Panc1 (cell line): ENCODE measurements around the gene URAD. TPM values are rescaled to one million over a fixed set of nuclear protein-coding genes. Genes with fewer than 3 reads are reported as not detected.

Source experiments
- ATAC-seq: fragments of 200-7000 bp; cut with Tn5 transposase; 2 replicates; pipeline ENCODE4 v1.9.1; 2020; ENCODE audit warnings: mild to moderate bottlenecking, moderate library complexity
- BruUV-seq: library from RNA; stranded (reverse); fragments of 400-500 nt; replicated peaks from 2 replicates; lab custom pipeline; 2021; lab: Mats Ljungman, UMichigan
- CTCF ChIA-PET: fragments of 300-600 bp; sonication (Branson Sonifier 250); formaldehyde crosslinking; loops from one replicate; lab custom pipeline; 2022; ENCODE audit warnings: antibody characterized with exemption; lab: Charles Lee
- POLR2A ChIA-PET: fragments of 300-600 bp; sonication (Branson Sonifier 250); formaldehyde crosslinking; loops from one replicate; lab custom pipeline; 2022; ENCODE audit warnings: antibody characterized with exemption; lab: Charles Lee
- DNase-seq: peaks from one replicate; pipeline ENCODE4 v3.0.0-alpha.2; 2010; ENCODE audit warnings: low read depth, low spot score
- H3K27ac ChIP-seq: 2 replicates; pipeline ENCODE4 v1.5.1; 2011; ENCODE audit warnings: mild to moderate bottlenecking, low read length, inconsistent platforms
- H3K27me3 ChIP-seq: fragments of 200-500 bp; sonication (Bioruptor generic); 2 replicates; pipeline ENCODE4 v1.6.0; 2014; ENCODE audit warnings: low read length, inconsistent platforms; ENCODE audit not compliant: control insufficient read depth, insufficient read depth
- H3K36me3 ChIP-seq: fragments of 200-500 bp; sonication (Bioruptor generic); 2 replicates; pipeline ENCODE4 v1.5.1; 2014; ENCODE audit warnings: inconsistent platforms, mild to moderate bottlenecking, low read length, moderate library complexity; ENCODE audit not compliant: control insufficient read depth, insufficient read depth
- H3K4me1 ChIP-seq: 2 replicates; pipeline ENCODE4 v1.5.1; 2011; ENCODE audit warnings: inconsistent platforms, mild to moderate bottlenecking, low read length, moderate library complexity; ENCODE audit not compliant: control insufficient read depth, insufficient read depth
- H3K4me3 ChIP-seq, 2 experiments: 2 replicates each; pipeline ENCODE4 v1.5.1; 2011 to 2012; ENCODE audit warnings: low read depth in 2 of 2, low read length in 2 of 2, mild to moderate bottlenecking in 2 of 2, inconsistent platforms in 1 of 2, moderate library complexity in 1 of 2
- H3K9me3 ChIP-seq: fragments of 200-500 bp; sonication (Bioruptor generic); 2 replicates; pipeline ENCODE4 v1.5.1; 2014; ENCODE audit warnings: low read depth, mild to moderate bottlenecking, inconsistent platforms, low read length, moderate library complexity; ENCODE audit not compliant: control insufficient read depth, insufficient read depth
- CTCF ChIP-seq: fragments of 450-650 bp; IDR thresholded peaks from 2 replicates; pipeline ENCODE4 v1.5.1; 2017; ENCODE audit warnings: mild to moderate bottlenecking
- POLR2AphosphoS5 ChIP-seq: IDR thresholded peaks from 2 replicates; pipeline ENCODE4 v1.6.1; 2012; ENCODE audit warnings: mild to moderate bottlenecking, low read depth, low read length, moderate library complexity
- REST ChIP-seq, 2 experiments: IDR thresholded peaks; 2 replicates each; pipeline ENCODE4 v1.6.1; 2011 to 2012; ENCODE audit warnings: low read depth in 2 of 2, control low read depth in 1 of 2, low read length in 1 of 2, mild to moderate bottlenecking in 1 of 2, moderate library complexity in 1 of 2; ENCODE audit not compliant: insufficient read depth in 1 of 2
- SIN3A ChIP-seq: IDR thresholded peaks from 2 replicates; pipeline ENCODE4 v1.6.1; 2012; ENCODE audit warnings: low read depth, mild to moderate bottlenecking, low read length, moderate library complexity, borderline replicate concordance; ENCODE audit not compliant: insufficient read depth
- TCF7L2 ChIP-seq: IDR thresholded peaks from 2 replicates; pipeline ENCODE4 v1.6.1; 2011; ENCODE audit warnings: mild to moderate bottlenecking, low read depth, low read length, inconsistent platforms
- in situ Hi-C: cut with HindIII; loops from 2 replicates; pipeline ENCODE4 v1.10.0; 2016; ENCODE audit warnings: low sequenced_read_pairs, low pct_unique_long_range_greater_than_20kb
- intact Hi-C: fragments of 100-400 bp; cut with micrococcal nuclease; formaldehyde crosslinking; loops from one replicate; pipeline ENCODE4 v1.10.0; 2022; ENCODE audit not compliant: unreplicated experiment
- total RNA-seq: library from RNA; stranded (reverse); gene quantifications from one replicate; pipeline ENCODE4 v1.2.1, GENCODE V29; 2021; ENCODE audit not compliant: unreplicated experiment

The URAD gene
- total RNA-seq, 1 experiment from 2014 or later: not detected

- CTCF ChIA-PET: interaction anchor here (0.6 kb wide), 1 partner anchor 636 kb away, joined by 3 read pairs; no protein-coding TSS in a partner anchor
- intact Hi-C loops: no loop called here
- Histone ChIP-seq H3K4me1 (no peaks in the 10 kb centered on the region), H3K4me3 (no peak overlapping the region), H3K27ac (no peak overlapping the region), H3K9me3 (no peaks in the 10 kb centered on the region), H3K27me3 (no peaks in the 10 kb centered on the region), H3K36me3 (no peaks in the 10 kb centered on the region)
- DNase-seq (no peak), ATAC-seq (peak; percentile 95)
- no TSS peak for BruUV-seq
- POLR2A ChIA-PET: no interaction called here
- in situ Hi-C loops: no loop called here
- TF ChIP-seq POLR2AphosphoS5 (no peak), CTCF (peak; percentile 90), TCF7L2 (no peak), SIN3A (no peak), REST (IDR thresholded peaks at IDR 0.05; ENCODE audit: insufficient read depth in 1 of 2, low read depth in 2 of 2, low read length in 1 of 2) (no peak)
Measured at GRCh38 chr13:27997904-27998522, 9.5 kb upstream of the URAD start.

- in situ Hi-C loops: no loop called here
- H3K27me3 ChIP-seq: no peaks in the 10 kb centered on the region
- TF ChIP-seq REST (IDR thresholded peaks at IDR 0.05; ENCODE audit: insufficient read depth in 1 of 2, low read depth in 2 of 2, low read length in 1 of 2): no peak
- no peak for TF ChIP-seq SIN3A
- TF ChIP-seq POLR2AphosphoS5: no peak
- no peak for TF ChIP-seq TCF7L2
- no peak for TF ChIP-seq CTCF
- no peaks in the 10 kb centered on the region for H3K36me3 ChIP-seq
- DNase-seq (no peak), ATAC-seq (no peak)
- H3K4me3 ChIP-seq: no peak overlapping the region
- no peaks in the 10 kb centered on the region for H3K9me3 ChIP-seq
- ChIA-PET CTCF (no interaction called here), POLR2A (no interaction called here)
- H3K4me1 ChIP-seq: no peaks in the 10 kb centered on the region
- intact Hi-C loops: no loop called here
- no TSS peak for BruUV-seq
- H3K27ac ChIP-seq: no peak overlapping the region
Measured at GRCh38 chr13:27991881-27992280, 3.4 kb upstream of the URAD start.
